Endodermal cell (in vitro differentiated cells): Measurements from ENCODE around the gene ZNF66. TPM values are rescaled to one million over a fixed set of nuclear protein-coding genes. Genes with fewer than 3 reads are reported as not detected.
A peak's percentile ranks its signal among the peaks of the same experiment; 100 is the strongest.
"Not testable (repeated sequence)": the region's sequence is repeated elsewhere in the genome, so short reads cannot be mapped to it uniquely, and the experiment has no call there.

Experiments used
- DNase-seq: peaks from one replicate; pipeline ENCODE4 v3.0.0-alpha.2; 2017
- H3K27ac ChIP-seq: 2 replicates; pipeline ENCODE4 v1.5.1; 2013; ENCODE audit warnings: mild to moderate bottlenecking, low read depth, low read length, moderate library complexity
- H3K27me3 ChIP-seq: 2 replicates; pipeline ENCODE4 v1.6.1; 2013; ENCODE audit warnings: mild to moderate bottlenecking, low read length, moderate library complexity; ENCODE audit not compliant: insufficient read depth, control insufficient read depth, poor library complexity, severe bottlenecking
- H3K36me3 ChIP-seq: 2 replicates; pipeline ENCODE4 v1.7.0; 2013; ENCODE audit warnings: mild to moderate bottlenecking, low read length, moderate library complexity; ENCODE audit not compliant: control insufficient read depth, insufficient read depth
- H3K4me1 ChIP-seq: one replicate; pipeline ENCODE4 v1.7.0; 2013; ENCODE audit warnings: low read length; ENCODE audit not compliant: control insufficient read depth, insufficient read depth
- H3K4me3 ChIP-seq: 2 replicates; pipeline ENCODE4 v1.5.1; 2013; ENCODE audit warnings: mild to moderate bottlenecking, low read length, moderate library complexity
- H3K9ac ChIP-seq: 2 replicates; pipeline ENCODE4 v1.6.1; 2013; ENCODE audit warnings: mild to moderate bottlenecking, low read length, moderate library complexity; ENCODE audit not compliant: poor library complexity, severe bottlenecking; ENCODE audit errors: extremely low read depth
- H3K9me3 ChIP-seq: 2 replicates; pipeline ENCODE4 v1.6.1; 2013; ENCODE audit warnings: mild to moderate bottlenecking, low read length, moderate library complexity; ENCODE audit not compliant: control insufficient read depth
- H3K27ac Mint-ChIP-seq: 2 replicates; pipeline ENCODE4 v1.8.0; 2020; ENCODE audit warnings: mixed read lengths
- H3K27me3 Mint-ChIP-seq: 2 replicates; pipeline ENCODE4 v1.8.0; 2021; ENCODE audit warnings: mild to moderate bottlenecking, mixed read lengths; ENCODE audit not compliant: insufficient read depth
- H3K36me3 Mint-ChIP-seq: 2 replicates; pipeline ENCODE4 v1.8.0; 2020; ENCODE audit warnings: low read depth, mixed read lengths
- H3K4me1 Mint-ChIP-seq: 2 replicates; pipeline ENCODE4 v1.8.0; 2020; ENCODE audit warnings: mixed read lengths
- H3K4me3 Mint-ChIP-seq: 2 replicates; pipeline ENCODE4 v1.8.0; 2020; ENCODE audit warnings: mild to moderate bottlenecking, moderate library complexity, mixed read lengths
- H3K9me3 Mint-ChIP-seq: 2 replicates; pipeline ENCODE4 v1.8.0; 2020; ENCODE audit warnings: mild to moderate bottlenecking, mixed read lengths
- CTCF ChIP-seq: fragments of 200-600 bp; sonication (generic); conservative IDR thresholded peaks from 2 replicates; pipeline ENCODE4 v1.5.0; 2021; ENCODE audit warnings: antibody characterized with exemption, mild to moderate bottlenecking
- WGBS, 2 experiments: methylation state at CpG; one replicate each; pipeline versions ENCODE4 v1.1.5 to v1.1.7; 2013; ENCODE audit warnings: missing lambda C conversion rate in 2 of 2, mixed read lengths in 1 of 2; ENCODE audit not compliant: insufficient coverage in 1 of 2, insufficient read length in 1 of 2; 5-methylcytosine and 5-hydroxymethylcytosine counted together
- long read RNA-seq, 4 experiments: library from polyadenylated mRNA in 2 of 4; library from RNA in 1 of 4; library from capped mRNA in 1 of 4; stranded (forward) in 3 of 4; unstranded in 1 of 4; transcript quantifications; one replicate each; pipeline ENCODE4 v2.0.0, GENCODE V29; 2020 to 2021; ENCODE audit warnings: inconsistent platforms in 1 of 4
- polyA plus RNA-seq, 2 experiments: library from polyadenylated mRNA; stranded (reverse); fragments of 50-300 nt; gene quantifications; one replicate each; pipeline ENCODE4 v1.2.3, GENCODE V29; 2013
- total RNA-seq, 2 donors: library from RNA; stranded (reverse); fragmentation: NEBNext Ultra II Directional in 1 of 2; extraction: Animal tissue kit (Norgen Biotek cat#: 25700) in 1 of 2; gene quantifications; 2 replicates in 1 of 2; 3 replicates in 1 of 2; pipeline ENCODE4 v1.2.1, GENCODE V29; 2021

ZNF66 gene
- total RNA-seq, result 10 to 100 TPM; 42.6 to 48.9 TPM
- 6.0 TPM for polyA plus RNA-seq (2013, experiment 1 of 2)
- polyA plus RNA-seq (2013, experiment 2 of 2), result 7.0 TPM
- long read RNA-seq, experiment 1, partial matches to known transcripts, result 0 of 1 reads
- long read RNA-seq, experiment 1, other reads (novel, unspliced or antisense), result 0 of 1 reads
- long read RNA-seq, experiment 2, partial matches to known transcripts, result 0 of 3 reads
- long read RNA-seq, experiment 2, other reads (novel, unspliced or antisense), result 2 of 3 reads
- long read RNA-seq, experiment 3, transcript ZNF66-201 (4 exons, 1,745 nt), result major isoform, 82 of 114 reads
- long read RNA-seq, experiment 3, partial matches to known transcripts, result 3 of 114 reads
- long read RNA-seq, experiment 3, other reads (novel, unspliced or antisense), result 27 of 114 reads
- long read RNA-seq, experiment 4, partial matches to known transcripts, result 1 of 8 reads
- long read RNA-seq, experiment 4, other reads (novel, unspliced or antisense), result 6 of 8 reads

GRCh38 chr19:20776083-20777076, at the start of gene ZNF66:
ZNF66 (plus strand) TSS chr19:20776304; CDS start chr19:20776448, 144 bp downstream.
- Histone ChIP-seq H3K27ac (peak within 1 kb of the TSS; percentile 97), H3K9ac (peak within 1 kb of the TSS; percentile 87), H3K4me1 (no peaks in the 10 kb centered on the region), H3K36me3 (peaks cover 15% of the 10 kb centered on the region), H3K27me3 (no peaks in the 10 kb centered on the region), H3K9me3 (no peaks in the 10 kb centered on the region), H3K4me3 (peak within 1 kb of the TSS; percentile 91)
- peak within 1 kb of the TSS; percentile 99 for H3K27ac Mint-ChIP-seq
- H3K36me3 Mint-ChIP-seq, result peaks cover 25% of the 10 kb centered on the region
- no peaks in the 10 kb centered on the region for H3K9me3 Mint-ChIP-seq
- H3K4me1 Mint-ChIP-seq, result peaks cover 20% of the 10 kb centered on the region
- H3K4me3 Mint-ChIP-seq, result peak within 1 kb of the TSS; percentile 100
- peak; percentile 99 for DNase-seq
- WGBS, 2 experiments, result 2 to 4% methylated on average over 17 to 42 of the region's 42 CpGs
- no peak for TF ChIP-seq CTCF
- no peaks in the 10 kb centered on the region for H3K27me3 Mint-ChIP-seq

- H3K4me1 Mint-ChIP-seq, H3K4me1 ChIP-seq, H3K27ac Mint-ChIP-seq, H3K27me3 Mint-ChIP-seq, H3K27me3 ChIP-seq, H3K9ac ChIP-seq, H3K27ac ChIP-seq, H3K4me3 ChIP-seq, H3K36me3 ChIP-seq, H3K4me3 Mint-ChIP-seq, DNase-seq, H3K36me3 Mint-ChIP-seq, H3K9me3 Mint-ChIP-seq, H3K9me3 ChIP-seq: not testable (repeated sequence)
- WGBS, 2 experiments, result 80 to 86% methylated on average over 2 to 6 of the region's 6 CpGs
These were observed 25.9 kb upstream of the ZNF66 start for GRCh38 chr19:20750169-20750568.

GRCh38 chr19:20752291-20752690, 23.8 kb upstream of the ZNF66 start:
- DNase-seq, H3K9ac ChIP-seq, H3K27me3 Mint-ChIP-seq, H3K9me3 ChIP-seq, H3K27ac Mint-ChIP-seq, H3K4me1 Mint-ChIP-seq, H3K27ac ChIP-seq, H3K36me3 Mint-ChIP-seq, H3K36me3 ChIP-seq, H3K4me3 Mint-ChIP-seq, H3K9me3 Mint-ChIP-seq, H3K4me1 ChIP-seq, H3K4me3 ChIP-seq, H3K27me3 ChIP-seq: not testable (repeated sequence)
- WGBS, 2 experiments, result 79 to 90% methylated on average over 5 to 9 of the region's 9 CpGs

- not testable (repeated sequence) for H3K27ac ChIP-seq, H3K36me3 ChIP-seq, DNase-seq, H3K4me3 ChIP-seq, H3K9me3 ChIP-seq, H3K27me3 ChIP-seq, H3K27me3 Mint-ChIP-seq, H3K4me1 ChIP-seq, H3K4me1 Mint-ChIP-seq, H3K4me3 Mint-ChIP-seq, H3K27ac Mint-ChIP-seq, H3K36me3 Mint-ChIP-seq, H3K9ac ChIP-seq
- H3K9me3 Mint-ChIP-seq, result peaks cover 21% of the 10 kb centered on the region
- WGBS, 2 experiments, result 88 to 94% methylated on average over 6 of the region's 8 CpGs
These were observed 6.8 kb upstream of the ZNF66 start for GRCh38 chr19:20769225-20769736.
